ENCODE measurements around the gene SHB. TPM values are rescaled to one million over a fixed set of nuclear protein-coding genes. Genes with fewer than 3 reads are reported as not detected.

Gene SHB
- polyA plus RNA-seq, 2 of the 4 experiments (the other 2 are of a cell fraction) = 15.4 to 22.0 TPM

DNA sequence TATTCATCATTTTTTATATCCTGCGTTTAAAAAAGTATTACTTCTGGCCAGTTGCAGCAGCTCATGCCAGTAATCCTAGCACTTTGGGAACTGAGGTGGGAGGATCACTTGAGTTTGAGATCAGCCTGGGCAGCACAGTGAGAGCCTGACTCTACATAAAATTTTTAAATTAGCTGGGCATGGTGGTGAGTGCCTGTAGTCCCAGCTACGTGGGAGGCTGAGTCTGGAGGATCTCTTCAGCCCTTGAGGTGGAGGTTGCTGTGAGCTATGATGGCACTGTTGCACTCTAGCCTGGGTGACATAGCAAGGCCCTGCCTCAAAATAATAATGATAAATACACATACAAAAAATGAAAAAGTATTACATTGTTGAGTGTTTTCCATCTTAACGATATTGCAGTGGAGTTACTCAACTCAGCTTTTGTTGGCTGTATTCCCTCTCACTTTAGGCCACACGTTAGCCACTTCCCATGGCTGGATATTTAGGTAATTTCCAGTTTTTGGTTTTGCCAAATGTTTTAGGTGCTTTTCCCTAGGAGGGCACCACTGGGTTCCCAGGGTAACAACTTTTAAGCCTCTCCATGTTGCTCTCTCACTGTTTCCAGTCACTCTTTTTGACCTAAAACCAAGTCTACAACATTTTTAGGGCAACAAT lies 20.6 kb downstream of the SHB start:
- no peaks in the 10 kb centered on the region for H3K9me3 ChIP-seq
- peak in 1 of 2 experiments; percentile 10; a peak in 3 of 6 replicates for ATAC-seq
- 45% methylated on average over 4 of the region's 4 CpGs for WGBS (ENCODE audit: missing lambda C conversion rate)
- peak overlapping the region; percentile 15; the same call in 2 of the 3 replicates for H3K4me3 ChIP-seq
- H3K4me2 ChIP-seq = peak overlapping the region; percentile 90
- H3K4me1 ChIP-seq = peaks cover 62% of the 10 kb centered on the region
- CTCF ChIA-PET = interaction anchor here (1.0 to 3.2 kb wide), 7 partner anchors 14 to 135 kb away, joined by 3 to 16 read pairs (median 3); no protein-coding TSS in a partner anchor
- POLR2A ChIA-PET = interaction anchor here (1.0 to 1.9 kb wide), 6 partner anchors 12 to 141 kb away, joined by 3 to 9 read pairs (median 4); partner anchors contain the start of gene SHB
- FAIRE-seq = no peak
- TF ChIP-seq CEBPB (IDR thresholded peaks at IDR 0.05) = no peak
- no peak for TF ChIP-seq MAZ (IDR thresholded peaks at IDR 0.05; ENCODE audit: borderline replicate concordance, low read depth, low read length)
- TF ChIP-seq HOXB5 (CRISPR knock-in tag; IDR thresholded peaks at IDR 0.05) = no peak
- no peak for TF ChIP-seq CBX8 (IDR thresholded peaks at IDR 0.05)
- no peak for TF ChIP-seq PBX3 (IDR thresholded peaks at IDR 0.05)
- no peak for TF ChIP-seq KDM1A (IDR thresholded peaks at IDR 0.05; ENCODE audit: low read depth)
- TF ChIP-seq NR3C1 (IDR thresholded peaks at IDR 0.05) = no peak
- no peak for TF ChIP-seq JUNB (IDR thresholded peaks at IDR 0.05)
- no peak for TF ChIP-seq BHLHE40 (IDR thresholded peaks at IDR 0.05; ENCODE audit: low read depth, low read length)
- TF ChIP-seq, protein P1, sequence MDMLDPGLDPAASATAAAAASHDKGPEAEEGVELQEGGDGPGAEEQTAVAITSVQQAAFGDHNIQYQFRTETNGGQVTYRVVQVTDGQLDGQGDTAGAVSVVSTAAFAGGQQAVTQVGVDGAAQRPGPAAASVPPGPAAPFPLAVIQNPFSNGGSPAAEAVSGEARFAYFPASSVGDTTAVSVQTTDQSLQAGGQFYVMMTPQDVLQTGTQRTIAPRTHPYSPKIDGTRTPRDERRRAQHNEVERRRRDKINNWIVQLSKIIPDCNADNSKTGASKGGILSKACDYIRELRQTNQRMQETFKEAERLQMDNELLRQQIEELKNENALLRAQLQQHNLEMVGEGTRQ (IDR thresholded peaks at IDR 0.05) = no peak
- no peak for TF ChIP-seq CTCF (IDR thresholded peaks at IDR 0.05)
- no peak for TF ChIP-seq EHF (CRISPR knock-in tag; IDR thresholded peaks at IDR 0.05)
- no peak for TF ChIP-seq ZNF302 (CRISPR knock-in tag; IDR thresholded peaks at IDR 0.05)
- DNase-seq (ENCODE audit: low read depth in 1 of 2, low spot score in 1 of 2) = no peak
- H3K27ac ChIP-seq = peak overlapping the region; percentile 94 to 97

DNA sequence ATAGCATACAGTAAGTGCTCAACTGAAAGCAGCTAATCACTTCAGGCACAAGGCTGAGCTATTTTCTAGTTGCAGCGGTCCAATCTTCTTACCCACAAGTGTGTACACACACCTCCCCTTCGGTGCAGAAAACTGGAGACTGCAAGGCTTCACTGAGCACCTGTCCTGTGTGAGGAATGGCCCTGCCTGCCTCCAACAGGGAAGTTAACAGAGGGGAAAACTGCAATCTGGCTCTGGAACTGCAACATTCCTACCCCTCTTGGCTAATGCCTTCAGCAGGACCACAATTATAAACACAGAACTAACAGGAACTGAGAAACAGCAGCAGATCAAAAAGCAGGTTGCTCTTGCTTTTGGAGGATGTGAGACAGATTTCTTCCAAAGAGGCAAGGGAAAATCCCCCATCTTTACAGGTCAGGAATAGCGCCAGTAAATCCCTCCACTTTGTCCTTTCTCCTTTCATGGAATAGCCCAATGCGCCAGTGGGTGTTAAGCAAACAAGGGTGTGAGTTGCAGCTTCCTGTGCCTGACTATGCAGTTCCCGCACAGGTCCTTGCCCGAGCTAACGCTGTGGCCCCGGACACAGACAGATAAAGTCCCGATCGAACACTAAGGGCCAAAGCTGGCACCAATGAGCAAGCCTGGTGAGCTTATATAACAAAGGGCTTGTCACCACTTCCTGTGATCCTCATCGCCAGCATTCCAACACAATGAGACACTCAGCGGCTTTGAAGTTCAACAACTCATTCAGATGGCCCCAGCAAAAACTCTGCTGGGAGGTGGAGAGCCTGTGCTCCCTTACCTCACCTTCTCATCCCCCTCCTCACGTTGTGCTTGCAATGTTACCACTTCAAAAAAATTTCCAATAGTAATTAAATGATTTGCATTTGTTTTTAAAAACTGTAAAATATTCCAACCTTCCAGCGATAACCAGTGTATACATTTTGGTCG lies 21.5 kb downstream of the SHB start:
- DNase-seq (ENCODE audit: low read depth in 1 of 2, low spot score in 1 of 2) (peak; percentile 94), FAIRE-seq (no peak), ATAC-seq (peak; percentile 89 to 91)
- Histone ChIP-seq H3K4me2 (peak overlapping the region; percentile 90), H3K4me1 (peaks cover 64% of the 10 kb centered on the region), H3K27ac (peak overlapping the region; percentile 94 to 97), H3K9me3 (no peaks in the 10 kb centered on the region), H3K4me3 (peak overlapping the region; percentile 25; the same call in 2 of the 3 replicates)
- ChIA-PET POLR2A (interaction anchor here (1.0 to 1.9 kb wide), 7 partner anchors 12 to 140 kb away, joined by 3 to 9 read pairs (median 4); partner anchors contain the start of gene SHB), CTCF (interaction anchor here (0.6 to 3.2 kb wide), 9 partner anchors 15 to 566 kb away, joined by 3 to 16 read pairs (median 3); no protein-coding TSS in a partner anchor)
- TF ChIP-seq MYC (IDR thresholded peaks at IDR 0.05; ENCODE audit: borderline replicate concordance, low read length) = 0 out of 2 replicates have a peak, but pooled peaks have one; percentile 20
- no peak for TF ChIP-seq PBX3 (IDR thresholded peaks at IDR 0.05)
- TF ChIP-seq MAFK (IDR thresholded peaks at IDR 0.05; ENCODE audit: partially characterized antibody) = peak; percentile 80
- TF ChIP-seq, protein P2, sequence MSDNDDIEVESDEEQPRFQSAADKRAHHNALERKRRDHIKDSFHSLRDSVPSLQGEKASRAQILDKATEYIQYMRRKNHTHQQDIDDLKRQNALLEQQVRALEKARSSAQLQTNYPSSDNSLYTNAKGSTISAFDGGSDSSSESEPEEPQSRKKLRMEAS (IDR thresholded peaks at IDR 0.05) = peak; percentile 70
- TF ChIP-seq JUNB (IDR thresholded peaks at IDR 0.05) = peak; percentile 82
- TF ChIP-seq JUN (IDR thresholded peaks at IDR 0.05) = peak; percentile 76 to 83; a peak in 4 of 5 replicates
- TF ChIP-seq GATA3 (IDR thresholded peaks at IDR 0.05; ENCODE audit: borderline replicate concordance) = peak; percentile 81
- no peak for TF ChIP-seq HEYL (CRISPR knock-in tag; IDR thresholded peaks at IDR 0.05)
- peak; percentile 56; the same call in 1 of the 2 replicates for TF ChIP-seq FOSL2 (IDR thresholded peaks at IDR 0.05)
- TF ChIP-seq FOSL2 (CRISPR knock-in tag; IDR thresholded peaks at IDR 0.05) = peak; percentile 75
- TF ChIP-seq, protein P3, sequence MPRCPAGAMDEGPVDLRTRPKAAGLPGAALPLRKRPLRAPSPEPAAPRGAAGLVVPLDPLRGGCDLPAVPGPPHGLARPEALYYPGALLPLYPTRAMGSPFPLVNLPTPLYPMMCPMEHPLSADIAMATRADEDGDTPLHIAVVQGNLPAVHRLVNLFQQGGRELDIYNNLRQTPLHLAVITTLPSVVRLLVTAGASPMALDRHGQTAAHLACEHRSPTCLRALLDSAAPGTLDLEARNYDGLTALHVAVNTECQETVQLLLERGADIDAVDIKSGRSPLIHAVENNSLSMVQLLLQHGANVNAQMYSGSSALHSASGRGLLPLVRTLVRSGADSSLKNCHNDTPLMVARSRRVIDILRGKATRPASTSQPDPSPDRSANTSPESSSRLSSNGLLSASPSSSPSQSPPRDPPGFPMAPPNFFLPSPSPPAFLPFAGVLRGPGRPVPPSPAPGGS (IDR thresholded peaks at IDR 0.05) = no peak
- peak in 1 of 2 experiments; percentile 84; a peak in 3 of 5 replicates for TF ChIP-seq EP300 (IDR thresholded peaks at IDR 0.05)
- no peak for TF ChIP-seq RNF2 (IDR thresholded peaks at IDR 0.05; ENCODE audit: borderline replicate concordance, low read depth)
- no peak for TF ChIP-seq POLR2A (IDR thresholded peaks at IDR 0.05; ENCODE audit: low read length)
- peak; percentile 17; the same call in 1 of the 2 replicates for TF ChIP-seq RFX5 (IDR thresholded peaks at IDR 0.05)
- peak in 1 of 2 experiments; percentile 26; a peak in 2 of 5 replicates for TF ChIP-seq RAD21 (conservative IDR thresholded peaks at IDR 0.05 in 1 of 2, IDR thresholded peaks at IDR 0.05 in 1 of 2)
- no peak for TF ChIP-seq FOXS1 (CRISPR knock-in tag; IDR thresholded peaks at IDR 0.05)
- WGBS (ENCODE audit: missing lambda C conversion rate) = 6% methylated on average over 15 of the region's 15 CpGs

All from A549 (cell line).